HG03565 (cell line): ENCODE results near the gene ST6GALNAC2.
A peak's percentile ranks its signal among the peaks of the same experiment; 100 is the strongest.
"Not testable (repeated sequence)": the region's sequence is repeated elsewhere in the genome, so short reads cannot be mapped to it uniquely, and the experiment has no call there.

Source experiments
- ATAC-seq: cut with Tn5 transposase; IDR thresholded peaks from one replicate; pipeline ENCODE4 v1.9.1; 2021; ENCODE audit warnings: mild to moderate bottlenecking, moderate library complexity; ENCODE audit not compliant: unreplicated experiment

Gene ST6GALNAC2

DNA sequence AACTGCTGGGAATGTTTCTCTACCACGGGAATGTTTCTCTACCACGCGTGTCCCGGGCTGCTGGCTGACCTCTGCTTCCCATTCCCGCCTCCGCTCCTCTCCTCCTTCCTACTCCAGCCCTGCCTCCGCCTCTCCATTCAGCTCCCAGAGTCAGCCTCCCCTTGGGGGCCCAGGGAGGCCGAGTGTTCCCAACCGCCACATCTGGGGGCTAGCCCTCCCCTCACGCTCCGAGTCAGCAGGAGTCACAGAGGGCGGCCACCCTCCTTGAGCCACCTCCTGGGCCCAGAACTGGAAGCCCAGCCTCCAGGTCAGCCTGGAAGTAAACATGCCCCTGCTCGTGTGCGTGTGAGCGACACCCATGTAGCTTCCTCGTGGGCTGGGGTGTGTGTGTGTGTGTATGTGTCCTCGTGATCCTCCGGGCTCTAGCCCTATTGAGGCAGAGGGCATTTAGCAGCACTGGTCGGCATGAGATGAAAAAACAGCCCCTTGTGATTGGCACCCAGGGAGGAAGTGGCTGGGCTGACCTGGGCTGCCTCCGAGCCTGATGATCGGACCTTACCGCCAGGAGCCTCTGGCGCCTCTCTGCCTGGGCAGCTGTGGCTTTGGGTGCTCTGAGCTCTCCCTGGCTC lies 55.5 kb downstream of the ST6GALNAC2 start:
- no peak for ATAC-seq

- ATAC-seq: no peak
Measured at GRCh38 chr17:76529224-76530094, 56.2 kb downstream of the ST6GALNAC2 start.

- no peak for ATAC-seq
Measured at GRCh38 chr17:76528528-76529223, 57.0 kb downstream of the ST6GALNAC2 start.

- no peak for ATAC-seq
Measured at GRCh38 chr17:76528156-76528527, 57.5 kb downstream of the ST6GALNAC2 start.

GRCh38 chr17:76527430-76528111 lies 58.1 kb downstream of the ST6GALNAC2 start:
- ATAC-seq: no peak

- ATAC-seq: not testable (repeated sequence)
Measured at GRCh38 chr17:76527016-76527415, 58.6 kb downstream of the ST6GALNAC2 start.

DNA sequence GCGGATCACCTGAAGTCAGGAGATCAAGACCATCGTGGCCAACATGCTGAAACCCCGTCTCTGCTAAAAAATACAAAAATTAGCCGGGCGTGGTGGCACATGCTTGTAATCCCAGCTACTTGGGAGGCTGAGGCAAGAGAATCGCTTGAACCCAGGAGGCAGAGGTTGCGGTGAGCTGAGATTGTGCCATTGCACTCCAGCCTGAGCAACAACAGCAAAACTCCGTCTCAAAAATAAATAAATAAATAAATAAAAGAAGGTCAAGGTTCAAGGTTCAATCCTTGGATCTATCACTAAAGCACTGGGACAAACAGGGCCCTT lies 60.2 kb downstream of the ST6GALNAC2 start:
- not testable (repeated sequence) for ATAC-seq

GRCh38 chr17:76524598-76525512 lies 60.8 kb downstream of the ST6GALNAC2 start:
- no peak for ATAC-seq

DNA sequence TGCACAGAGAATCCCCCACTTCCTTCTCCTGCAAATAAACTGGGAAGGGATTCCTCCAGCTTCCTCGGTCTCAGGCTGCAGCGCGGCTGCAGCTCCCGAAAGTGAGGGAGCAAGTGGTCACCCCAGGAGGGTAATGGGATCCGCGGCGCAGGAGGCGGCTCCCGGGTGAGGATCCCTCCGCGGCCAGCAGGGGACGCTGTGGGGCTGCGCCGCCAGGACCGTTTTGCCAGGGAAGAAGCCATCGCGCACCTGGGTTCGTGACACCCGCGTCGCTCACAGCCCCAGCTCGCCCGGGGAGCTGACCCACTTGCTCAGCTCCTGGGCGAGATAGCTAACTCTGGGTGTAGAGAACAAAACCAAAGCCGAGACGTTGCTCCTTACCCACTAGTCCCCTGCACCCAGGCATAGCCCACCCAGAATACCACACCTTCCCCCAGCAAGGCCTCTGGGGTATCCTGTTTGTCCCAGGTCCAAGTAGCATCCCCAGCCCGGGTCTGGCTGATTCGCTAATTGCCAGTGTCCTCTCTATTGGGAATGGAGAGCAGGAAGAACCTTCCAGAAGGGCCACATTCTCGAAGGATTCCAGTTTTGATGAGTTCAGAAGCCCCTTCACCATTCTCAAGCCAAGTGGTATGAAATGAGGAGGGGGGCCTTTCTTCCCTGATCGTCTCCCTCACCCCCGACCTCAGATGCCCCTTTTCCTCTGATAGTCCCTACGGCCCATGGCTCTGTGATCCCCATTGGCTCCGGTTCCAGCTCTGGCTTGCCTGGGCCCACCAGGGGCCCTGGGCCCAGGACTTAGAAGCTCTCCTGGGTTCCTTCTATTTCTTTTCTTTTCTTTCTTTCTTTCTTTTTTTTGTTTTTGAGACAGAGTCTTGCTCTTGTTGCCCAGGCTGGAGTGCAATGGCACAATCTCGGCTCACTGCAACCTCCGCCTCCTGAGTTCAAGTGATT lies 62.3 kb downstream of the ST6GALNAC2 start:
- peak; percentile 59 for ATAC-seq

- ATAC-seq: not testable (repeated sequence)
Measured at GRCh38 chr17:76521683-76522082, 64.0 kb downstream of the ST6GALNAC2 start.

DNA sequence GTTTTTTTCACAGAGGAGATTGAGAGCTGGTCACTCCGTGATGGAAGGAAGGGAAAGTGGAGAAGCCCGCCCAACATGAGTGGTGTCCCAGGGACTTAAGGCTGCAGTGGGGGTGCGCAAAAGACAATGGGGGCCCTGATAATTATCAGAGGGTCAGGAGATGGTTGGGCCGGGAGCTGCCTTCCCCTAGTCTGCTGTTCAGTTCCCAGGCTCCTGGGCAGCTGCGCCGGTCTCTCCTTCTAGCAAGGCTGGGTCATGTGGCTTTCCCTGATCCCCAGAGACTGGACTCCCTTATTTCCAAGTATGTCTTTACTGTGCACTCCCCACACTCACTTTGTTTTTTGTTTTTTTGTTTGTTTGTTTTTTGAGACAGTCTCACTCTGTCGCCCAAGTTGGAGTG lies 64.4 kb downstream of the ST6GALNAC2 start:
- no peak for ATAC-seq

- no peak for ATAC-seq
Measured at GRCh38 chr17:76519048-76519966, 66.4 kb downstream of the ST6GALNAC2 start.

GRCh38 chr17:76517638-76518038 lies 68.0 kb downstream of the ST6GALNAC2 start:
- ATAC-seq: no peak
